ENCODE data around the gene COA1.

DNA sequence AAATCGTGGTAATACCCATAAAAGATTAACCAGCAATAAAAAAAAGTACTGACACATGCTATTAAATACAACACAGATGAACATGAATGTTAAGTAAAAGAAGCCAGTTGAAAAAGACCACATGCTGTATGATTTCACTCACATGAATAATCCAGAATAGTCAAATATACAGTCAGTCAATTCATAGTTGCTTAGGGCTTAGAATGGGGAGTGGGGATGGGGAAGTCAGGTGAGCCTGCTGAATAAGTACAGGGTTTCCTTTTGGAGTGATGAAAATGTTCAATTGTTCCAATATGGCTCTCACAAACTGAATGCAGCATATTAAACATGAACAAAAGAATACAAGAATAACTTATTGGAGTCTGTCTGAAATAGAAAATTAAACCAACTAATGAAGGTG is 1.8 kb downstream of the COA1 start:
- TF ChIP-seq GATA2 (IDR thresholded peaks at IDR 0.05; ENCODE audit: low read depth, low read length) (no peak), GATA3 (IDR thresholded peaks at IDR 0.05; ENCODE audit: low read depth, low read length) (no peak)
